HEK293T (cell line): ENCODE results near the gene APOA4.

Source experiments
- CTCF ChIA-PET: fragments of 350-600 bp; formaldehyde crosslinking; extraction: SDS; loops from one replicate; lab custom pipeline; 2021; ENCODE audit warnings: antibody characterized with exemption, inconsistent platforms; lab: Yijun Ruan, JAX
- POLR2A ChIA-PET: fragments of 350-600 bp; formaldehyde crosslinking; extraction: SDS; loops from one replicate; lab custom pipeline; 2020; ENCODE audit warnings: antibody characterized with exemption, inconsistent platforms; lab: Yijun Ruan, JAX
- DNase-seq: peaks from one replicate; pipeline ENCODE4 v3.0.0; 2012; ENCODE audit warnings: mixed read lengths; ENCODE audit errors: extremely low spot score
- ARNT ChIP-seq: fragments of 450-650 bp; IDR thresholded peaks from 2 replicates; pipeline ENCODE4 v1.6.1; 2017; ENCODE audit warnings: mild to moderate bottlenecking
- BHLHE40 ChIP-seq: fragments of 450-650 bp; IDR thresholded peaks from 2 replicates; pipeline ENCODE4 v1.6.1; 2016; ENCODE audit warnings: mild to moderate bottlenecking, moderate library complexity, borderline replicate concordance
- CTBP1 ChIP-seq: fragments of 450-650 bp; IDR thresholded peaks from 2 replicates; pipeline ENCODE4 v1.6.1; 2016; ENCODE audit warnings: borderline replicate concordance
- ELF4 ChIP-seq: fragments of 450-650 bp; IDR thresholded peaks from 2 replicates; pipeline ENCODE4 v1.6.1; 2017; ENCODE audit warnings: antibody characterized with exemption
- FOXA1 ChIP-seq: fragments of 450-650 bp; IDR thresholded peaks from 2 replicates; pipeline ENCODE4 v1.6.1; 2016; ENCODE audit warnings: mild to moderate bottlenecking
- FOXK2 ChIP-seq: fragments of 450-650 bp; IDR thresholded peaks from 2 replicates; pipeline ENCODE4 v1.6.1; 2016; ENCODE audit warnings: mild to moderate bottlenecking
- FOXM1 ChIP-seq: fragments of 450-650 bp; IDR thresholded peaks from 2 replicates; pipeline ENCODE4 v1.6.1; 2017; ENCODE audit warnings: mild to moderate bottlenecking, borderline replicate concordance
- HDGF ChIP-seq: fragments of 450-650 bp; IDR thresholded peaks from 2 replicates; pipeline ENCODE4 v1.6.1; 2017; ENCODE audit warnings: antibody characterized with exemption, borderline replicate concordance
- L3MBTL2 ChIP-seq: fragments of 450-650 bp; conservative IDR thresholded peaks from 2 replicates; pipeline ENCODE4 v1.6.1; 2016; ENCODE audit warnings: mild to moderate bottlenecking
- LEF1 ChIP-seq: fragments of 450-650 bp; IDR thresholded peaks from 2 replicates; pipeline ENCODE4 v1.6.1; 2017; ENCODE audit warnings: mild to moderate bottlenecking, borderline replicate concordance
- NFRKB ChIP-seq: fragments of 450-650 bp; IDR thresholded peaks from 2 replicates; pipeline ENCODE4 v1.6.1; 2016; ENCODE audit warnings: mild to moderate bottlenecking, moderate library complexity
- SP1 ChIP-seq: fragments of 450-650 bp; IDR thresholded peaks from 2 replicates; pipeline ENCODE4 v1.6.1; 2017
- SUZ12 ChIP-seq: fragments of 450-650 bp; IDR thresholded peaks from 2 replicates; pipeline ENCODE4 v1.6.1; 2016; ENCODE audit warnings: mild to moderate bottlenecking
- TARDBP ChIP-seq: fragments of 450-650 bp; IDR thresholded peaks from 2 replicates; pipeline ENCODE4 v1.6.1; 2016
- ZNF384 ChIP-seq: fragments of 450-650 bp; IDR thresholded peaks from 2 replicates; pipeline ENCODE4 v1.6.1; 2016
- TF ChIP-seq, protein P1 (sequence below): fragments of 450-650 bp; IDR thresholded peaks from 2 replicates; pipeline ENCODE4 v1.6.1; 2016

Gene APOA4

DNA sequence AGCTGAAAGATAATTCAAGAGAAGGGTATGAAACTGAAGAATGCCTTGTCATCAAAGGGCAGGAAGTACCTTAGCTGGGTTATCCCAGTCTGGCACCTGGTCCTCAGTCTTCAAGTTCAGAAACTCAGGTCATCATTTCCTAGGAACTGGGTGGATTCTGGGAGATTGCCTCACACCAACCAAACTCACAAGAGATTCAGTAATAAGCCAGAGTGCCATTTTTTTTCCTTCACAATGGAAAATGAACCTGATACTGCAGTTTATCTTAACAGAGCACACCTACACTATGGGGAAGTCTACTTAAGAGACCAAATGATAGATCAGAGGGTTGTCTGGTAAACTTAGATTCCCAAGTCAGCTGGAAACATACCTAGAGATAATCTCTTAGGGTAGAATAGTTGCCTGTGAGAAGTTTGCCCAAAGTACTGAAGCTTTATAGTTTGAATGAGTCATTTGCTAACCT is 46.6 kb downstream of the APOA4 start:
- no peak for TF ChIP-seq LEF1
- ChIA-PET CTCF (no interaction called here), POLR2A (no interaction called here)
- no peak for DNase-seq

DNA sequence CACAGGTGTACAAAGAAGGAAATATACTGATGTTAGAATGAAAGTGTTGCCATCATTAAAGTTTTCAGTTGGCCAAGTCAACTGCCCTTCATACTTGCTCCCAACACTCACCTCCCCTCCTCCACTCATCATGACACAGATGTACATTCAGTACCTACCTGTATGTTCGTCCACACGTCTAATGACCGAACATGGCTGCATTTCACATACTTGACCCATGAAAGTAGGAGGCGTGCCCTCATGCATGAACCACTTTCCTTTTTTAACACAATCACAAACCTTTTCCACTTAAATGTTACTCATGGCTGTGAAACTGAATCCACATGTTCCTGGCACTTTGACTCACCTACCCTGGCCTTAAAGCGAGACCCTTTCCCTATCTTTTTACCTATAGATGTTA is 47.1 kb downstream of the APOA4 start:
- no peak for DNase-seq
- TF ChIP-seq BHLHE40 (no peak), FOXK2 (no peak), ZNF384 (no peak)
- POLR2A ChIA-PET, result no interaction called here
- CTCF ChIA-PET, result no interaction called here

DNA sequence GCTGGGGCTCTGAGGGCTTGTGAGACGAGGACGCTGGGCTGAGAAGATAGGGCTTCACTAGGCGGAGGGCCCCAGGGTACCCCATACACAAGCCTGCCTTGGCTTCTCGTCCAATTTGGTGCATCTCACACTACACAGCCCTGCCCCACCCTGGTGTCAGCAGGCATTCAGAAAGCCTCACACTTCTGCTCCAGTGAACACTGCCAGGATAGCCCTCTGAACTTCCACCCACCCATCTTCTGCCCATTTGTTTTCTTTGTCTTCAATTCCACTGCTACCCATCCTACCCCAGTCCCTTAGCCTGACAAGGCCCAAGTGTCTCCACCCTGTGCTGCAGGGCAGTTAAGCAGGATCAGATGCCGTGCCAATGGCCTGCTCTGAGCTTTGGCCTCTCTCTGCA is 48.4 kb downstream of the APOA4 start:
- POLR2A ChIA-PET, result interaction anchor here (1.8 to 3.1 kb wide), 2 partner anchors 12 to 61 kb away, joined by 5 to 18 read pairs; partner anchors contain the start of gene ZPR1
- TF ChIP-seq SUZ12 (no peak), NFRKB (no peak), LEF1 (no peak), SP1 (no peak), FOXK2 (no peak), CTBP1 (no peak), ARNT (no peak), ELF4 (no peak), L3MBTL2 (no peak), HDGF (no peak), BHLHE40 (no peak), FOXM1 (no peak), TARDBP (no peak), FOXA1 (no peak), ZNF384 (no peak)
- TF ChIP-seq, protein P1, sequence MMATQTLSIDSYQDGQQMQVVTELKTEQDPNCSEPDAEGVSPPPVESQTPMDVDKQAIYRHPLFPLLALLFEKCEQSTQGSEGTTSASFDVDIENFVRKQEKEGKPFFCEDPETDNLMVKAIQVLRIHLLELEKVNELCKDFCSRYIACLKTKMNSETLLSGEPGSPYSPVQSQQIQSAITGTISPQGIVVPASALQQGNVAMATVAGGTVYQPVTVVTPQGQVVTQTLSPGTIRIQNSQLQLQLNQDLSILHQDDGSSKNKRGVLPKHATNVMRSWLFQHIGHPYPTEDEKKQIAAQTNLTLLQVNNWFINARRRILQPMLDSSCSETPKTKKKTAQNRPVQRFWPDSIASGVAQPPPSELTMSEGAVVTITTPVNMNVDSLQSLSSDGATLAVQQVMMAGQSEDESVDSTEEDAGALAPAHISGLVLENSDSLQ, result no peak
- DNase-seq, result no peak
- CTCF ChIA-PET, result no interaction called here

DNA sequence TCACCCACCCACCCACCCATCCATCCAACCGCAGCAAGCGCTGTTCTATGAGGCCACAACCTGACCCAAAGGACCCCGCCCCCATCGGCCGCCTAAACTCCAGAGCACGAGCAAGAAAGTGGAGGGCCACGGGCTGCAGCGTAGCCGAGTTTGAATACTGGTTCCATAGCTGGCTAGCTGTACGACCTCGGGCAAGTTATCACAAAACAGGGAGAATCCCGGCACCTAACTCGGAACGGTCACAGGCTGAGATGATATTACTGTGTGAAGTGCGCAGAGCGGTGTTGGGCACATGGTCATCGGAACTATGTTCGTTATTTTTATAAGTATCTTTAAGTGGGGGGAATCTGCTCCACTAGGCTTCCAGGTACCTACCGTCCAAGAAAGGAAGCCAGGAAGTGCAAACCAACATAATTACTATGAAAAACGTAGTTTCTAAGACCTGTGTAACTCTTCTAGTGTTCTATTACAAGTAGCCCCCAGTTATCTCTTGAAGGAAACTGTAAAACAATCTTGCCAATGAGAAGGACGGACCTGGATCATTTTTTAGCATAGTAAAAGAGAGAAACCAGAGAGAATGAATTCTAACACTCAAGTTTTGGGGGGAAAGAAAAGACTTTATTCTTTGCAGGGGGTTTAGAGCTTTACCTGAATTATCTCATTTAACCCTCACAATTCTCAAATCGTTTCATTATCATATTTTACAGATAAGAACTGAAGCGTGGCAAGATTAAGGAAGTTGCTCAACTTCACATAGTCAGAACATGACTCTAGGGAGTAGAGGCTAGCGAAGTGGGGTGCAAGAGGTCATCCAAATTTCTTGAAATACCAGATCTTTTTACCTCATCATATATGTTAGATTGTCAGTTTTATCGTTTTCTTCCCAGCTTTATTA is 49.7 kb downstream of the APOA4 start:
- CTCF ChIA-PET, result interaction anchor here (0.6 kb wide), 1 partner anchor 377 kb away, joined by 3 read pairs; no protein-coding TSS in a partner anchor
- POLR2A ChIA-PET, result interaction anchor here (0.8 to 3.1 kb wide), 8 partner anchors 13 to 372 kb away, joined by 3 to 18 read pairs (median 3); partner anchors contain the start of gene ZPR1
- DNase-seq, result no peak

DNA sequence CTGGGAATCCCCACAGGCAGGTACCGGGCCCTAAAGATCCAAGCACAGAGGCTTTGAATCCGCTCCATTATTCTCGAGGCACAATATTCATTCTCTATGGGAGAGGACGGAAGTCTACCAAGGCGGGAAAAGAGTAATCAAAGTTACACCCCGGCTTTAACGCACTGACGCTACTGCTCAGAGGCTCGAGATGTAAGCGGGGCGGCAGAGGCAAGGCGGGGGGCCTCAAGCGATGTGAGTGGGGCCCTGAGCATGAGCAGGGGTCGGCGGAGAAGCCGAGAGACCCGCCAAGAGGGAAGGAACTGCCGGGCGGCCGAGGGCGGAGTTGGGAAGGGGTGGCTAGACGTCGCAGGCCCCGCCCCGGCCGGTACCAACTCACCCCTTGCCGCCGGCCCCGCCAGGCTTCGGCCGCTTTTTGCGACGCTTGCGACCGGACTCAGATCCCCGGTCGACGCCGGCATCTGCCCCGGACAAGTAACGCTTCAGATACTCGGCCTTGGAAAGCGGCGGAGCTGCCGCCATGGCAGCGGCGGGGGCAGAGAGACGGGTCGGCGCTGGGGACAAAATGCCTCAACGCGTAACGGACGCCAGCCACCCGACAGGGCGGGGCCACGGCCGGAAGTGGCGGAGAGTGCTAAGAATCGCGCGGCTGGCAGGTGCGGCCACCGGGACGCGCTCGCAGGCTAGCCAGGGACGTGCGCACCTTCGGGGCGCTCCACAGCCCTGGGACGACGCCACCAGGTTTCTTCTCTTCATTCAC is 50.5 kb downstream of the APOA4 start, which contains the start of gene BUD13:
Gene BUD13, minus strand, starts transcription at position 545 of the 760 bp plus-strand sequence. Its CDS starts 23 bp downstream, at position 522.
- ChIA-PET POLR2A (interaction anchor here (0.8 to 3.1 kb wide), 9 partner anchors 13 to 373 kb away, joined by 3 to 18 read pairs (median 3); partner anchors contain the start of gene ZPR1), CTCF (interaction anchor here (0.8 kb wide), 1 partner anchor 63 kb away, joined by 3 read pairs; no protein-coding TSS in a partner anchor)
- no peak for TF ChIP-seq SUZ12
- TF ChIP-seq L3MBTL2, result peak; percentile 67
- peak; percentile 50; the same call in 1 of the 2 replicates for TF ChIP-seq ELF4
- TF ChIP-seq ZNF384, result no peak
- DNase-seq, result peak; percentile 90

More for the DNA sequence above, 49.7 kb downstream of the APOA4 start:
- TF ChIP-seq FOXM1 (no peak), FOXK2 (no peak), HDGF (no peak), SUZ12 (no peak), FOXA1 (no peak), L3MBTL2 (peak; percentile 68; the same call in 1 of the 2 replicates), BHLHE40 (no peak), TARDBP (no peak)
- TF ChIP-seq, protein P1, result no peak

DNA sequence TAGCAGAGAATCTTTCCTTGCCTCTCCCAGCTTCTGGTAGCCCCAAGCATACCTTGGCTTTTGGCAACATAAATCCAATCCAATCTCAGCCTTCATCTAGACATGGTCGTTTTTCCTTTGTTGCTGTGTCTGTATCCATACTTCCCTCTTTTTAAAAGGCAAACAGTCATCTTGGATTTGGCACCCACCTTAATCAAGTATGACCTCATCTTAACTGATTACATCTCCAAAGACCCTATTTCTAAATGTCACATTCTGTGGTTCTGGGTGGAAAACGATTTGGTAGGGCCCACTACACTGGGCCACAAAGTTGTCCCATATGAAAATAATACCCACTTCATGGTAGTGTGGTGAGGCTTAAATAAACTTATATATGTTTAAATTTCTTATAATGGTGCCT is 51.2 kb downstream of the APOA4 start:
- ChIA-PET CTCF (interaction anchor here (0.8 kb wide), 1 partner anchor 64 kb away, joined by 3 read pairs; no protein-coding TSS in a partner anchor), POLR2A (interaction anchor here (1.7 kb wide), 1 partner anchor 14 kb away, joined by 6 read pairs; no protein-coding TSS in a partner anchor)
- no peak for DNase-seq
- TF ChIP-seq, protein P1, result no peak
- TF ChIP-seq FOXM1 (no peak), FOXK2 (no peak), LEF1 (no peak), TARDBP (no peak), HDGF (no peak)
